NCI-H345 treated with DMSO at 0.1 percent for 48 hours (cell line): Measurements from ENCODE around the gene TPCN2.

ENCODE experiments used
- DNase-seq: peaks from one replicate; lab custom pipeline; 2025; ENCODE audit not compliant: unreplicated experiment; lab: John Stamatoyannopoulos, UW

The TPCN2 gene

DNA sequence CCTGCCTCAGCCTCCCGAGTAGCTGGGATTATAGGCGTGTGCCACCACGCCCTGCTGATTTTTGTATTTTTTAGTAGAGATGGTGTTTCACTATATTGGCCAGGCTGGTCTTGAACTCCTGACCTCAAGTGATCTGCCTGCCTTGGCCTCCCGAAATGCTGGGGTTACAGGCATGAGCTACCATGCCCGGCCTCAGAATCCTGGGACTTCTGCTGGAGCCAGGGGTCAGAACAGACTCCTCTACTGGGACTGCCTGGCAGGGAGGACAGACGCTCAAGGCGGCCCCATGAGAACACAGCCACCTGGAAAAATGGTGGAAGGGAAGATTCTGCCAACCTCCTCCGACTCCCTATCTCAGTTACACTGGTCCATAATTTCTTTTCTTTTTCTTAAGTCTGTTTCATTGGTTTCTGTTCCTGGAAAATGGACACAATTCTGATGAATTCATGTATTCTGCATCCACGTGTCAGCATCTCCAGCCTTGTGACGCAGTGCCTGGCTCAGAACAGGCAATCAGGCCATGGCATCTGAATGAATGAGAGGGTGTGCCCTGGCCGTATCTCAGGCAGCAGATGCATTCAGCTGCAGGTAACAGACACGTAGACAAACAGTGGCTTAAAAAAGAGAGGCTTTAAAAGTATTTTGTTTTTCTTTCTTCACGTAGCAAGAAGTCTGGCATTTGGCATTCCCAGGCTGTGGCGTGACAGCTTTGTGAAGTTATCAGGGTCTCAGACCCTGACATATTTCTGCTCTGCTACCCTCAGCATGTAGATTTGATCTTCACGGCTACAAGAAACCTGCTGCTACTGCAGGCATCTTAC is 111.8 kb downstream of the TPCN2 start:
- DNase-seq = no peak

DNA sequence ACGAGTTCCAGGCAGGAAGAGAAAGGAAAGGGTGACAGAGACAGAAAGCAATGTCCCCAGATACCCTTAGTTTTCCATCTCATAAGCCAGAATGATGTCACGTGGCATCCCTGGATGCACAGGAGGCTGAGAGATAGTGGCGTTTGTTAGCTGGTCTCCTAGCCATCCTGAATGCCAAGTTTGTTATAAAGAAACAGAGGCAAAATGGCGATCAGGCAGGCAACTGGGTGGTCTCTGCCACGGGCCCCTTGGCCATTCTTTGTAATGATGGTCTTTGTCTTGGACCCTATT is 112.3 kb downstream of the TPCN2 start:
- no peak for DNase-seq

DNA sequence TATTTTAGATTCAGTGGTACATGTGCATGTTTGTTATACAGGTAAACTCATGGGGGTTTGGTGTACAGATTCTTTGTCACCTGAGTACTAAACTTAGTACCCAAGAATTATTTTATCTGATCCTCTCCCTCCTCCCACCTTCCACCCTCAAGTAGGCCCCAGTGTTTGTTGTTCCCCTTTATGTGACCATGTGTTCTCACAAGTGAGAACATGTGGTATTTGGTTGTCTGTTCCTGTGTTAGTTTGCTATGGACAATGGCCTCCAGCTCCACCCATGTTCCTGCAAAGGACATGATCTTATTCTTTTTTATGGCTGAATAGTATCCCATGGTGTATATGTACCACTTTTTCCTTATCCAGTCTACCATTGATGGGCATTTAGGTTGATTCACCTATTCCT is 113.8 kb downstream of the TPCN2 start:
- DNase-seq = no peak

DNA sequence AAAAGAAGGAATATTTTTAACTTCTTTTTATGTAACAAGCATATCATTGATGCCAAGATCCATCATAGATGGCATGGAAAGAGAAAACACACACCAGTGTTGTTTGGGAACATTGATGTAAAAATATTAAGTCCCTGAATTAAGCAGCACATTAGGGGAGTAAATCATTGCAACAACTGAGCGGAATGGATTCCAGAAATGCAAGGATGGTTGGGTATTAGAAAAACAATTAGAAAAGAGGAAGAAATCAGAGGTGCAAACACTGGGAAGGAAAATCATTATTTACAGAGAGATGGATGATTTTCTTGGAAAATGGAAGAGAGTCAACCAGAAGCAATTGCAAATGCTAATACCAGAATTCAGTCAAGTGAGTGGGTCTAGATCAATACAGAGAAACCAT is 115.1 kb downstream of the TPCN2 start:
- no peak for DNase-seq

DNA sequence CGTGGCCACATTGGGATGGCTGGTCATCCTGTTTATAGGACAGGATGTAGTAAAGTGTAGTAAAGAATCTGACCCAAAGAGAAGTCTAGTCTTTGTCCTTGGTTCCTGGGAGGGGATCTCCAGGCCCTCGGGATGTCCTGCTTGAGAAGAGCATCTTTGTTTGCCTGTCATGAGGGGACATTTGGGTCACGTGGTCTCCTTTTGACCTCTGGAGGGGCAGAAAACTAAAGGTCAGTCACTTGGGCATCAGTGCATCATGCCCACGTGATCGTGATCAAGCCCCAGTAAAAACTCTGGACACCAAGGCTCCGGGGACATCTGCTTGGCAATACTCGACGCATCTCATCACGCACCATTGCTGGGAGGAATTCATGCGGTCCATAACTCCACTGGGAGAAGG is 116.1 kb downstream of the TPCN2 start:
- no peak for DNase-seq

DNA sequence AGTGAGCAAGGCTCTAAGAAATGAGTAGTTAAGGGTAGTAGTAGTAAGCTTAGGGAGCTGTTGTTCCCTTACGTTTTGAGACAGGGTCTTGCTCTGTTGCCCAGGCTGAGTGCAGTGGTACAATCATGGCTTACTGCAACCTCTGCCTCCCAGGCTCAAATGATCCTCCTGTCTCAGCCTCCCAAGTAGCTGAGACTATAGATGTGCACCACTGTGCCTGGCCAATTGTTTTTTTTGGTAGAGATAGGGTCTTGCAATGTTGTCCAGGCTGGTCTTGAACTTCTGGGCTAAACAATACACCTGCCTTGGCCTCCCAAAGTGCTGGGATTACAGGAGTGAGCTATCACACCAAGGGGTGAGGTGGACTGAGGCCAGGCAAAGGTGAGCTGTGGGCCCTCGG is 117.0 kb downstream of the TPCN2 start:
- no peak for DNase-seq

DNA sequence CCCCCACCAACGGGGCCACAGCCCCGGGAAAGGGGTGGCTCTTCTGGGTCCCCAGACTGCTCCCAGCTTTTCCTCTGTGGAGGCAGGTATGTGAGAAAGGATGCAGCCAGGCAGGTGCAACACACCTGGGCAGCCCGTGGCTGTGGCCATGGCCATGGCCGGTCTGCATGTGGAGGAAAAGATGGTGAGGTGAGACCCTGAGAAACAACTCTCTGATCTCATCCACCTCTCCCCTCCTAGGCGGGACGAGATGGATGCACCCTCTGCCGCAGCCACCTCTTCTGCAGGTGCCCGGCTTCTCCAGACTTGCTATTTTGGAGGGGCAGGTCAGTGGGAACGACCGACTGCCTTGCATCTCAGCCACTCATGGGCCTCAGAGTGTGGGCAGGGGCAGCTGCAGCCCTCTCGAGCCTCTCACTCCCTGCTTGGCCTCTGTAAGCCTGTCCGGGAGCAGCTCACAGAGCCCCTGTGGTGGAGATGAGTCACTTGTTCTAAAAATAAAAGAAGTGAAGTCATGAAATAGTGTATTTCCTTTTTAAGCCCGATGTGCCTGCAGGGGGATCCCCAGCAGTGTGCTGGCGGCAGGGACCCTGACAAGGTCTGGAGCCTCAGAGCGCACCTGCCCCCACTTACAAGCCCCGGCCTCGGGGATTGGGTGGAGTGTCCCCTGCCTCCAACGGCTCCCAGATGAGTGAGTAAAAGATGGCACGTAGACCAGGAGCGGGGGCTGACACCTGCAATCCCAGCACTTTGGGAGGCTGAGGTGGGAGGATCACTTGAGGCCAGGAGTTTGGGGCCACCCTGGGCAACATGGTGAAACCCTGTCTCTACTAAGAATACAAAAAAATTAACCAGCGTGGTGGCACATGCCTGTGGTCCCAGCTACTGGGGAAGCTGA is 117.7 kb downstream of the TPCN2 start:
- no peak for DNase-seq

DNA sequence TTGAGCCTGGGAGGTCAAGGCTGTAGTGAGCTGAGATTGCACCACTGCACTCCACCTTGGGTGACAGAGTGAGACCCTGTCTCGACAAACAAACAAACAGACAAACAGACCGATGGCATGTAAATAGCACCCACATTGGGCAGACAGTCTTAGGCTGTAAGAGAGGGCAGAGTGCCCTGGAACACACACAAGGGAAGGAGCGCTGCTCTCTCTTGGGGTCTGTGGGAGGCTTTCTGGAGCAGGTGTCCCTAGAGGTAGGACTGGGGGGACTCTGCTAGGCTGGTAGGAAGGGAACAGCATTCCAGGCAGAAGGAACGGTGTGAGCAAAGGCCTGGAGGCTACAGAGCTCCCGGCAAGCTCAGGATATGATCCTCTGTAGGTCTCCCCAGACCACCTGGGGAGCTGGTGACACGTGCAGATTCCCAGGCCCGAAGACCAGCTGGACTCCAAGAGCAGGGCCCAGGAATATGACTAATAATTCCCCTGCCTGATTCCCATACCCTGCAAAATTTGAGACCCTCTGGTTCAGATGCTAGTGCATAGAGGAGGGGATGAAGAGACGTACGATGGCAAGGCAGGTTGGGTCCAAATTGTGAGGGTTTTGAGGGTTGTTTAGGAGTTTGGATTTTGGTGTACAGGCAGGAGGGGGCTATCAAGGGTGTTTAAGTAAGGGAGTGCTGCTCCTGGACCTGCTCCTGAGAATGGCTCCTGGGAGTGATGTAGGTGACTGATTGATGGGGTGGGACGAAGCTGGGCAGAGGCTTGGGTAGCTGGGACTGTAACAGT is 118.6 kb downstream of the TPCN2 start:
- DNase-seq = no peak

DNA sequence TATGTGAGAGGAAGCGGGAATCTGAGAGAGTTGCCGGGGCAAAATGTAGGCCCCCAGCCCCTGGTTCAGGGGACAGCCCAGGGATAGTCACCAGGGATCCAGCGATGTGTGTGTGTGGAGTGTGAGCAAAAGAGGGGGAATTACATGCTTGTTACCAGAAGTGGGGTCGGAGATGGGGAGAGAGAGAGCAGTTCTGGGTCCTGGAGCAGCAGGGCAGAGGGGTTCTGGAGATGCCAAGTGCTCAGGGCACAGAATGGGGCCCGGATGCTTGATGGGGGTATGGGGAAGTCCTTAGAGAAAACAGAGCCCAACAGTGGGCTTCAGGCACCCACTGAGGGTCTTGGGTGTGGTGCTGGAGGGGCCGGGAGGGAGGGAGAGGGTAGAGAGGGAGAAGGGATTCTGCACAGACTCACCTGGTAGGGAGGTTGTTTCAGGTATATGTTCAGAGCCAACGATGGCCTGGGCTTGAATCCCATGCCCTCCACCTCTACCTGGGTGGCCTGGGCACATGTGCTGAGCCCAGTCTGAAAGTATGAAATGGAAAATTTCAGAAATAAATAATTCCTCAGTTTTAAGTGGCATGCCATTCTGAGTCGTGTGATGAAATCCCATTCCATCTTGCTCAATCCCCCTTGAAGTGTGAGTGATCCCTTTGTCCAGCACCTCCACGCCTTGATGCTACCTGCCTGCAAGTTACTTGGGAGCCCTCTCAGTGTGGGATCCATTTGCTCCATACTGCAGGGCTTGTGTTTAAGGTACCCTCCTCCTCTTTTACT is 119.4 kb downstream of the TPCN2 start:
- no peak for DNase-seq

DNA sequence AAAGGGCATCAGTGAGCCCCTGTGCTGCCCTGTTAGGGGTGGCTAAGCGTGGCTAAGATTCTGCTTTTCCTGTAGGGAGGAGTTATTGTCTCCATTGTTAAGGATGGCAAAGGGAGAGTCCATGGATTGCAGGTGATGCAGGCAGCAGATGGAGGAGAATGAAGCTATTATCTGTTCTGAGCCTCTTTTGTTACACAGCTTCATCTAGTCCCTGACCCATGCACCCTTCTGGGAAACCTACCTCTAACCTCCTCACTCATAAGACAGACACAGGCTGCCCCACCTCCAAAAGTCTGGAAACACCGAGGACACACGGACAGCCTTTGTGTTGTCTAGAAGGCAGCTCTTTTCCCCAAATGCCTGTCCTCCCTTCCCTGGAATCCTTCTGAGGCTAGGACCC is 120.7 kb downstream of the TPCN2 start:
- DNase-seq = no peak

DNA sequence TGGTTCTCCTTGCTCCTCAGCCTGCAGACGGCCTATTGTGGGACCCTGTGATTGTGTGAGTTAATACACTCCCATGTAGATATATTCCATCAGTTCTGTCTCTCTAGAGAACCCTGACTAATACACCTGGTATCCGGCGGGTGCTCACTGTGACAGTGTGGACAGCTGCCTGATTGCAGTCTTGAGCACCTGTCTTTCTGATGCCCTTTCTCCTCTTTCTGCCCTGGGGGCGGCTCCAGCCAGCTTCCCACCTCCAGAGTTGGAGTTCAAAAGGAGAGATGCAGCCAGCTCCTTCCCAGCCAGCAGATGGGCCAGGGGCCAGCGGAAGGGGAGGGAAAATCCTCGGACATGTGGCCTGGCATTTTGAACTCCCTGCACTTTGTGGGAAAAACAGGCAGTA is 122.0 kb downstream of the TPCN2 start:
- DNase-seq = no peak

DNA sequence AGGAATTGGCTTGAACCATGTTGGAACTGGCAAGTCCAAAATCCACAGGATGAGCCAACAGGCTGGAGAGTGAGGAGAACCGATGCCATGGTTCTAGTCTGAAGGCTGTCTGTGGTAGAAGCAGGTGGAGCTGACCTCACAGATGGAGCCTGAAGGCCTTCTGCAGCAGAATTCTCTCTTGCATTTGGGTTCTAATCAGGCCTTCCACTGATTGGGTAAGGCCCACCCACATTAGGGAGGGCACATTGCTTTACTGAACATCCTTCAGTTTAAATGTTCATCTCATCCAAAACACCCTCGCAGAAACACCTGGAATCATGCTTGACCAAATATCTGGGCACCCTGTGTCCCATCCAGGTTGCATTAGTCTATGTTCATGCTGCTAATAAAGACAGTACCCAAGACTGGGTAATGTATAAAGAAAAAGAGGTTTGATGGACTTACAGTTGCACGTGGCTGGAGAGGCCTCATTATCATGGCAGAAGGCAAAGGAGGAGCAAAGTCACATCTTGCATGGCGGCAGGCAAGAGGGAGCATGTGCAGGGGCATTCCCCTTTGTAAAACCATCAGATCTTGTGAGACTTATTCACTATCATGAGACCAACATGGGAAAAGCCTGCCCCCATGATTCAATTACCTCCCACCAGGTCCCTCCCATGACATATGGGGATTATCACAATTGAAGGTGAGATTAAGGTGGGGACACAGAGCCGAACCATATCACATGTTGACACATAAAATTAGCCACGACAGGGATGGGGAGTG is 122.9 kb downstream of the TPCN2 start:
- no peak for DNase-seq

DNA sequence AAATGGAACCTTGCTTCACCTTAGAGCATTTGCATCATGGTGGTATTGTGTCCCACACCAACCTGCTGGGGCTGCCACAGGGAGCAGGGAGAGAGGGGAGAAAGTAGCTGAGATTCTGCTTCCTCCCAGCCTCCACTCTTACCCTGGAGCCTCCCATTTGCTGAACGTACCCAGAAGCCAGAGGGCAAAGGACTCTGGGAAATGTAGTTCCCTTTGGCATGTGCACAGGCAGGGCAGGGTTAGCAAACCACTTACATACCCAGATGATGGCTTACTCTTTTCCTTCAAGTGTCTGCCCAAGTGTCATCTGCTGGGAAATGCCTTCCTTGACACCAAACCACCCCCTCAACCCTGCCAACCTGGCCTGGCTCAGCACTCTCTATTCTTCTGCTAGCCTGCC is 123.9 kb downstream of the TPCN2 start:
- no peak for DNase-seq

DNA sequence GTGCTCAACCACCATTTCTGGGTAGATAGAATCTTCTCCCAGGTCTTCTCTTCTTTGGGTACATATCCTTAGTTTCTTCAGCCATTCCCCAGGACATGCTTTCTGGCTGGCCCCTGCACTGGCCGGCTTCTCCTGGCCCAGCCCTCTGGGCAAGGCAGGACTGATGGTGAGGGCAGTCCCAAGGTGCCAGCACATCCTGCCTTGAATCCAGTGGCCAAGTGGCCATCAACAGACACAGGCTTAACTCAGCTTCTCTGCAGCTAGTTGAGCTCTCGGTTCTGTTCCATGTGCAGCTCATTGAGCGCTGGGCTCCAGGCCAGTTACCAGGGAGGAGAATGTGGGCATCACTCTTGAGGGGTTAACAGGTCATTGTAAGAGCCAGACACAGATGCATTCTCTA is 124.6 kb downstream of the TPCN2 start:
- DNase-seq = no peak

DNA sequence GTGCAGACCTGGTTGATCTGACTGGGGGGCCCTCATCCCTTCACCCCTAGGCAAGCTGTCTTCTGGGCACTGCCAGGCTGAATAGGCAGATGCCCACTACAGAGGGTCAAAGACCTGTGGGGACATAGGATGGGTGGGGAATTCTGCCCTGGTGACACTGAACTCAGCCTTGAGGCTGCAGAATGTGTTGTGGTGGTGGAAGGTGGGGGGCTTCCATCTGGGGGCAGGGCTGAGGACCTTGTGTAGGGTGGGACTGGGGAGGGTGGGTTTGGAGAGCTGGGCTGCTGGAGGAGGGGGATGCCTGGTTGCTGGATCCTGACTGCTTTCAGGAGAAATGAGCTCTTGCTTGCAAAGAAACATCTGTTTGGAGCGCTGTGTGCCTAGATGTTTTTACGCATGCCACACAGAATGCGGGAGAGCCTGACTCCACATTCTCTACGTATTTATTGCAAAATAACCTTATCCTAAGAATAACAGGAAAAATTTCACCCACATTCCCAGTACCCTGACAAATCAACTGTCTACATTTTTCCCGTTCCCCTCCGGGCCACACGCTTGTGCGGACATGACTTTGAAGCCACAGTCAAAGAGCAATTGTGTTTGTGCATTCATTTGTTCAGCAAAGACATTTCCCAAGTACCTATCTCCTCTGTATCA is 125.3 kb downstream of the TPCN2 start:
- DNase-seq = no peak

DNA sequence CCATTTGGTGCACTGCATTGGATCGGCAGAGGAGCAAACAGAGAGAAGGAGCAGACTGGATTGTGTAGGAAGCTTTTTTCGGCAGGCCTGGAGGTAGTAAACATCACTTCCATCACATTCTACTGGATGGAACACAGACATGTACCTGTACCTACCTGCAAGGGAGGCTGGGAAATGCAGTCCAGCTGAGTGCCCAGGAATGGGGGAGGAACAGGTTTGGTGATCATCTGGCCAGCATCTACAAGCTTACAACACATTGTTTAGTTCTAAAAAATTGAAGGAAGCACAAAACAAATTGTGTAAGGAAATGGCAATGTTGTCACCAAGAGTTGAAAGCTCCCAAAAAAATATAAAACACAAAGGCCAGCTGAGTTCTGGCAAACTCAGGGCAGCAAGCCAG is 126.1 kb downstream of the TPCN2 start:
- DNase-seq = no peak

DNA sequence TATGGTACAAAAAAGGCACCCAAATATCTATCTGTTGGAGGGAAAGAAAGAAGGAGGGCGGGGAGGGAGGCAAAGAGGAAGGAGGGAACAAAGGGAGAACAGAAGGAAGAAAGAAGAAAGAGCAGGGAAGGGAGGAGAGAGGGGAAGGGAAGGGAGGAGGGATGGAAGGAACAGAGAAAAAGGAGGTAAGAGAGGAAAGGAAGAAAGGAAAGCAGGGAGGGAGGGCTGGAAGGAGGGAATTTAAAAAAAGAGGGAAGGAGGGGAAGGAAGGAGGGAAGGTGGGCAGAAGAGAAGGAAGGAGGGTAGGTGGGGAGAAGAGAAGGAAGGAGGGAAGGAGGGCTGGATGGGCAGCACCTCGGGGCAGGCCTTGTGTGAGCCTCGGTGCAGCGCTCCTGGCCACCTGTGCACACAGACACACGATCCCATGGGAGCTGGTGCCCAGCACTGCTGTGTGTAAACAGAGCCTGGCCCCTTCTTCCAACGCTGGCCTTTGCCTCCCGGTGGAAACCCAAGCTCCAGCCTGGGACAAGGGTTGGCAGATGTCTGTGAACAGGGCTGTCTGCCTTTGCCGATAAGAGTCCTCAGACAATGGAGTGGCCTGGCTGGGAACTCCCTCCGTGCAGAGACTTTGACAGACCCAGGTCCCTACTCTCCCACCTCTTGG is 130.2 kb downstream of the TPCN2 start:
- DNase-seq = no peak

DNA sequence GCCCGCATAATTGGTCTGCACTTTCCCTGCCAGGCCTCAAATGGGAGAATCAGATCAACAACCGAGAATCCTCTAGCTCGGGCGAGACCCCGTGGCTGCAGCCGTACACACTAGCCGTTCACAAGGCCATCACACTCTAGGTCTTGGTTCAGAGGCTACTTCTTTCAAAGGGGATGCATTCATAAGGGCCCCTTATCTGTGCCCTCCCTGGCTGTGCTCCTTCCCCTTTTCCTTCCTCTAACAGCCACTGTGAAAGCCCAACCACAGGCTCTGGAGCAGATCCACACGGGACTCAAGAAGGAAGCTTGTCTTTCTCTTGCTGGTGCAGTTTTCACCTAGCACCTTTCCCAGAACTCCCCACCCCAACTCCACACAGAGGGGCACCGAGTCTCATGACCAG is 131.5 kb downstream of the TPCN2 start:
- DNase-seq = no peak

DNA sequence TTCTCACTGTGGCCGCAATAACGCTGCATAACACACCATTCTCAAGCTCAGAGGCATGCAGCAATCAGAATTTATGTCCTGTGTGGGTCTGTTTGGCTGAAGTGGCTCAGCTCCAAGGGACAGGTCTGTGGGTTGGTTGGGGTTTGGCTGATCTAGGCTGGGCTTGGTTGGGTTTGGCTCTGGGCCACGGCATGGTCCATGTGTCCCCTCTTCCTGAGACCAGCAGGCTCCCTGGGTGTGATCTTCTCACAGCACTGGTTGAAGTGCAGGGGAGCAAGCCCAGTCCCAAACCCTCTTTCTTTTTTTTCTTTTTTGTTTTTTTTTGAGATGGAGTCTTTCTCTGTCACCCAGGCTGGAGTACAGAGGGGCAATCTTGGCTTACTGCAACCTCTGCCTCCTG is 132.0 kb downstream of the TPCN2 start:
- DNase-seq = no peak
